CD4-positive, alpha-beta T cell (primary cell): Measurements from ENCODE around the gene NVL. TPM values are rescaled to one million over a fixed set of nuclear protein-coding genes. Genes with fewer than 3 reads are reported as not detected.
A peak's percentile ranks its signal among the peaks of the same experiment; 100 is the strongest.

Experiments
- ATAC-seq: fragments of 200-7000 bp; cut with Tn5 transposase; one replicate; pipeline ENCODE4 v1.10.0; 2022; ENCODE audit warnings: mild to moderate bottlenecking; ENCODE audit not compliant: poor library complexity
- CTCF ChIA-PET: fragments of 350-600 bp; sonication (Branson Sonifier 250); formaldehyde crosslinking; loops from one replicate; lab custom pipeline; 2021; ENCODE audit warnings: antibody characterized with exemption, inconsistent platforms; lab: Charles Lee
- POLR2A ChIA-PET: fragments of 350-600 bp; sonication (Branson Sonifier 250); formaldehyde crosslinking; loops from one replicate; lab custom pipeline; 2021; ENCODE audit warnings: antibody characterized with exemption, inconsistent platforms; lab: Charles Lee
- DNase-seq, 14 experiments: peaks; one replicate each; pipeline ENCODE4 v3.0.0-alpha.2; 2013 to 2020; ENCODE audit warnings: mixed read lengths in 2 of 14
- H3K27ac ChIP-seq, 2 donors: one replicate each; pipeline versions ENCODE4 v1.5.1 to v1.7.0; 2013; ENCODE audit warnings: low read length in 2 of 2, low read depth in 1 of 2, mild to moderate bottlenecking in 1 of 2
- H3K27me3 ChIP-seq, 2 experiments: 1 replicate in 1 of 2; 2 replicates in 1 of 2; pipeline versions ENCODE4 v1.6.1 to v1.7.0; 2013; ENCODE audit warnings: low read length in 2 of 2, control low read depth in 1 of 2, mild to moderate bottlenecking in 1 of 2, moderate library complexity in 1 of 2; ENCODE audit not compliant: insufficient read depth in 2 of 2, control insufficient read depth in 1 of 2
- H3K36me3 ChIP-seq: one replicate; pipeline ENCODE4 v1.6.1; 2013; ENCODE audit warnings: low read length, control low read depth; ENCODE audit not compliant: insufficient read depth
- H3K4me1 ChIP-seq: one replicate; pipeline ENCODE4 v1.6.1; 2013; ENCODE audit warnings: low read length, control low read depth; ENCODE audit not compliant: insufficient read depth
- H3K4me3 ChIP-seq: one replicate; pipeline ENCODE4 v1.5.1; 2013; ENCODE audit warnings: mild to moderate bottlenecking, low read length, moderate library complexity
- H3K9me3 ChIP-seq, 2 experiments: 1 replicate in 1 of 2; 2 replicates in 1 of 2; pipeline versions ENCODE4 v1.6.1 to v1.7.0; 2013; ENCODE audit warnings: low read length in 2 of 2, mild to moderate bottlenecking in 2 of 2, control low read depth in 1 of 2, moderate library complexity in 1 of 2; ENCODE audit not compliant: control insufficient read depth in 1 of 2, insufficient read depth in 1 of 2
- H3K27ac Mint-ChIP-seq: one replicate; pipeline ENCODE4 v1.8.0; 2020; ENCODE audit warnings: mixed read lengths
- H3K27me3 Mint-ChIP-seq: one replicate; pipeline ENCODE4 v1.8.0; 2021; ENCODE audit warnings: mixed read lengths
- H3K36me3 Mint-ChIP-seq: one replicate; pipeline ENCODE4 v1.8.0; 2021; ENCODE audit warnings: low read depth, mixed read lengths
- H3K4me1 Mint-ChIP-seq: one replicate; pipeline ENCODE4 v1.8.0; 2021; ENCODE audit warnings: low read depth, mixed read lengths
- H3K4me3 Mint-ChIP-seq: one replicate; pipeline ENCODE4 v1.8.0; 2020; ENCODE audit warnings: mild to moderate bottlenecking, mixed read lengths
- H3K9me3 Mint-ChIP-seq: one replicate; pipeline ENCODE4 v1.8.0; 2020; ENCODE audit warnings: mixed read lengths
- CTCF ChIP-seq: fragments of 200-600 bp; IDR thresholded peaks from one replicate; pipeline ENCODE4 v1.8.0; 2022; ENCODE audit warnings: antibody characterized with exemption, mild to moderate bottlenecking
- intact Hi-C, 2 experiments: fragments of 100-400 bp; cut with DNase I in 1 of 2; cut with micrococcal nuclease in 1 of 2; formaldehyde crosslinking; loops; one replicate each; pipeline versions ENCODE4 v1.15.1 to v1.9.0; 2023 to 2025; cut with DNase I, micrococcal nuclease
- total RNA-seq, 174 experiments: library from RNA in 2 of 174; stranded (reverse) in 2 of 174; gene quantifications; one replicate each; pipeline ENCODE4 v1.2.3 and lab custom pipeline; 2021 to 2026

NVL gene
- total RNA-seq, 2 experiments from 2014 or later, result 14.9 to 18.5 TPM

GRCh38 chr1:224189561-224189960 lies 140.4 kb downstream of the NVL start:
- Mint-ChIP-seq H3K36me3 (peaks cover 72% of the 10 kb centered on the region), H3K4me1 (peaks cover 51% of the 10 kb centered on the region)
- intact Hi-C loops, result loop anchor here in 1 of 2 experiments (5.0 to 10.0 kb wide), 3 partner anchors 58 to 355 kb away; partner anchors contain the start of gene NVL

GRCh38 chr1:224188286-224188685 lies 141.7 kb downstream of the NVL start:
- no peak overlapping the region for H3K27ac ChIP-seq
- CTCF ChIA-PET, result interaction anchor here (1.4 kb wide), 1 partner anchor 19 kb away, joined by 3 read pairs; no protein-coding TSS in a partner anchor
- peaks cover 71% of the 10 kb centered on the region for H3K36me3 Mint-ChIP-seq

More at GRCh38 chr1:224189561-224189960, 140.4 kb downstream of the NVL start:
- TF ChIP-seq CTCF, result no peak
- no peak overlapping the region for H3K4me3 ChIP-seq
- no peaks in the 10 kb centered on the region for H3K27me3 Mint-ChIP-seq
- H3K27me3 ChIP-seq, result no peaks in the 10 kb centered on the region
- peak overlapping the region; percentile 24 for H3K27ac Mint-ChIP-seq
- H3K36me3 ChIP-seq, result peaks cover 49% of the 10 kb centered on the region
- peaks cover 27% of the 10 kb centered on the region for H3K4me1 ChIP-seq
- no peaks in the 10 kb centered on the region for H3K9me3 ChIP-seq
- no peaks in the 10 kb centered on the region for H3K9me3 Mint-ChIP-seq
- no peak for DNase-seq
- no peak overlapping the region for H3K27ac ChIP-seq
- ChIA-PET CTCF (no interaction called here), POLR2A (no interaction called here)
- ATAC-seq, result no peak
- H3K4me3 Mint-ChIP-seq, result no peak overlapping the region

GRCh38 chr1:224185208-224185607 lies 144.8 kb downstream of the NVL start:
- Histone ChIP-seq H3K4me3 (no peak overlapping the region), H3K27me3 (no peaks in the 10 kb centered on the region), H3K4me1 (peaks cover 52% of the 10 kb centered on the region), H3K27ac (no peak overlapping the region), H3K9me3 (no peaks in the 10 kb centered on the region), H3K36me3 (peaks cover 21% of the 10 kb centered on the region)
- no peaks in the 10 kb centered on the region for H3K9me3 Mint-ChIP-seq
- peak overlapping the region; percentile 94 for H3K27ac Mint-ChIP-seq
- ATAC-seq (no peak), DNase-seq (no peak)
- no peaks in the 10 kb centered on the region for H3K27me3 Mint-ChIP-seq
- CTCF ChIA-PET, result no interaction called here
- peak overlapping the region; percentile 95 for H3K4me3 Mint-ChIP-seq
- H3K4me1 Mint-ChIP-seq, result peaks cover 70% of the 10 kb centered on the region
- POLR2A ChIA-PET, result interaction anchor here (0.7 to 5.3 kb wide), 3 partner anchors 10 to 1588 kb away, joined by 3 to 80 read pairs (median 3); no protein-coding TSS in a partner anchor
- TF ChIP-seq CTCF, result no peak
- H3K36me3 Mint-ChIP-seq, result peaks cover 62% of the 10 kb centered on the region
- intact Hi-C loops, result loop anchor here in 1 of 2 experiments (2.0 to 10.0 kb wide), 4 partner anchors 62 to 350 kb away; partner anchors contain the start of gene NVL

More at GRCh38 chr1:224188286-224188685, 141.7 kb downstream of the NVL start:
- POLR2A ChIA-PET, result no interaction called here
- Mint-ChIP-seq H3K9me3 (no peaks in the 10 kb centered on the region), H3K4me3 (peak overlapping the region; percentile 79), H3K27ac (peak overlapping the region; percentile 77), H3K27me3 (no peaks in the 10 kb centered on the region), H3K4me1 (peaks cover 53% of the 10 kb centered on the region)
- TF ChIP-seq CTCF, result no peak
- no peaks in the 10 kb centered on the region for H3K27me3 ChIP-seq
- H3K4me1 ChIP-seq, result peaks cover 37% of the 10 kb centered on the region
- no peak overlapping the region for H3K4me3 ChIP-seq
- DNase-seq (no peak), ATAC-seq (no peak)
- intact Hi-C loops, result loop anchor here in 1 of 2 experiments (5.0 to 10.0 kb wide), 3 partner anchors 59 to 353 kb away; partner anchors contain the start of gene NVL
- peaks cover 42% of the 10 kb centered on the region for H3K36me3 ChIP-seq
- no peaks in the 10 kb centered on the region for H3K9me3 ChIP-seq
